ENCODE data around the gene ASCC1.
"Not testable (repeated sequence)": the region's sequence is repeated elsewhere in the genome, so short reads cannot be mapped to it uniquely, and the experiment has no call there.

Gene ASCC1

GRCh38 chr10:72167118-72167517 is 49.0 kb downstream of the ASCC1 start:
- no peak for DNase-seq

GRCh38 chr10:72164617-72165016 is 51.5 kb downstream of the ASCC1 start:
- DNase-seq, result peak; percentile 84

GRCh38 chr10:72162978-72163377 is 53.1 kb downstream of the ASCC1 start:
- DNase-seq, result peak; percentile 91

- DNase-seq, result no peak
Measured at GRCh38 chr10:72158176-72158575, 57.9 kb downstream of the ASCC1 start.

GRCh38 chr10:72156223-72156622 is 59.9 kb downstream of the ASCC1 start:
- DNase-seq, result no peak

- DNase-seq, result no peak
Measured at GRCh38 chr10:72152286-72152685, 63.8 kb downstream of the ASCC1 start.

GRCh38 chr10:72150746-72151478 is 65.2 kb downstream of the ASCC1 start:
- not testable (repeated sequence) for DNase-seq

- not testable (repeated sequence) for DNase-seq
Measured at GRCh38 chr10:72147324-72147584, 68.8 kb downstream of the ASCC1 start.

GRCh38 chr10:72146559-72147323 is 69.3 kb downstream of the ASCC1 start:
- DNase-seq, result no peak

GRCh38 chr10:72146071-72146470 is 70.0 kb downstream of the ASCC1 start:
- no peak for DNase-seq

GRCh38 chr10:72145657-72146056 is 70.4 kb downstream of the ASCC1 start:
- DNase-seq, result no peak

- DNase-seq, result no peak
Measured at GRCh38 chr10:72140850-72141249, 75.2 kb downstream of the ASCC1 start.

GRCh38 chr10:72140174-72140573 is 75.9 kb downstream of the ASCC1 start:
- no peak for DNase-seq

- no peak for DNase-seq
Measured at GRCh38 chr10:72137583-72137982, 78.5 kb downstream of the ASCC1 start.

GRCh38 chr10:72136225-72136624 is 79.9 kb downstream of the ASCC1 start:
- not testable (repeated sequence) for DNase-seq

GRCh38 chr10:72134785-72135767 is 81.0 kb downstream of the ASCC1 start:
- no peak for DNase-seq

- DNase-seq, result peak; percentile 92
Measured at GRCh38 chr10:72133517-72133916, 82.6 kb downstream of the ASCC1 start.

GRCh38 chr10:72132854-72133253 is 83.2 kb downstream of the ASCC1 start:
- no peak for DNase-seq

- no peak for DNase-seq
Measured at GRCh38 chr10:72127571-72127970, 88.5 kb downstream of the ASCC1 start.

GRCh38 chr10:72126872-72127232 is 89.2 kb downstream of the ASCC1 start:
- DNase-seq, result peak; percentile 30

- DNase-seq, result peak; percentile 53
Measured at GRCh38 chr10:72126184-72126871, 89.7 kb downstream of the ASCC1 start.

GRCh38 chr10:72124989-72125388 is 91.1 kb downstream of the ASCC1 start:
- no peak for DNase-seq

GRCh38 chr10:72124381-72124780 is 91.7 kb downstream of the ASCC1 start:
- DNase-seq, result no peak

Measured in inflammatory macrophage treated with lipopolysaccharide for 4 hours (primary cell).